Astrocyte (in vitro differentiated cells and primary cell): ENCODE measurements around the gene GRIN2A.

Experiments
- CTCF ChIP-seq: IDR thresholded peaks from 2 replicates; pipeline ENCODE4 v1.5.1; 2011; ENCODE audit warnings: low read depth, mild to moderate bottlenecking, inconsistent platforms, low read length, moderate library complexity; ENCODE audit not compliant: insufficient read depth
- EZH2 ChIP-seq: IDR thresholded peaks from 2 replicates; pipeline ENCODE4 v1.6.1; 2012; ENCODE audit warnings: mild to moderate bottlenecking, low read length, inconsistent platforms; ENCODE audit not compliant: insufficient read depth

GRCh38 chr16:9885467-9885866 is 296.8 kb downstream of the GRIN2A start:
- no peak for TF ChIP-seq CTCF
- no peak for TF ChIP-seq EZH2
